GM21390 (cell line): ENCODE results near the gene MYF6.

ENCODE experiments used
- ATAC-seq: cut with Tn5 transposase; IDR thresholded peaks from one replicate; pipeline ENCODE4 v1.9.1; 2021; ENCODE audit not compliant: unreplicated experiment

MYF6 gene

GRCh38 chr12:80704420-80704819 is 3.0 kb upstream of the MYF6 start:
- ATAC-seq: no peak

GRCh38 chr12:80707830-80708258 is 410 bp downstream of the MYF6 start:
- ATAC-seq: no peak

GRCh38 chr12:80708259-80708974 is 983 bp downstream of the MYF6 start:
- no peak for ATAC-seq

GRCh38 chr12:80708975-80709328 is 1.5 kb downstream of the MYF6 start:
- no peak for ATAC-seq

- peak; percentile 66 for ATAC-seq
Measured at GRCh38 chr12:80709811-80710726, 2.6 kb downstream of the MYF6 start.

- peak; percentile 36 for ATAC-seq
Measured at GRCh38 chr12:80710727-80711449, 3.5 kb downstream of the MYF6 start.

- no peak for ATAC-seq
Measured at GRCh38 chr12:80711866-80712265, 4.4 kb downstream of the MYF6 start.

- ATAC-seq: no peak
Measured at GRCh38 chr12:80712866-80713265, 5.4 kb downstream of the MYF6 start.

- ATAC-seq: no peak
Measured at GRCh38 chr12:80713419-80713818, 6.0 kb downstream of the MYF6 start.

- no peak for ATAC-seq
Measured at GRCh38 chr12:80714055-80714454, 6.6 kb downstream of the MYF6 start.

GRCh38 chr12:80714846-80715245 is 7.4 kb downstream of the MYF6 start:
- ATAC-seq: no peak

- no peak for ATAC-seq
Measured at GRCh38 chr12:80715713-80716249, 8.3 kb downstream of the MYF6 start.

- no peak for ATAC-seq
Measured at GRCh38 chr12:80716696-80717469, 9.4 kb downstream of the MYF6 start, which contains the start of gene MYF5. TSS of gene MYF5 (plus strand) at chr12:80716912. CDS start at chr12:80717064, 152 bp downstream.

- ATAC-seq: no peak
Measured at GRCh38 chr12:80717856-80718255, 10.4 kb downstream of the MYF6 start.

GRCh38 chr12:80720516-80720915 is 13.1 kb downstream of the MYF6 start:
- ATAC-seq: no peak

GRCh38 chr12:80721326-80721725 is 13.9 kb downstream of the MYF6 start:
- no peak for ATAC-seq

GRCh38 chr12:80745851-80746505 is 38.5 kb downstream of the MYF6 start:
- ATAC-seq: no peak

GRCh38 chr12:80747800-80748199 is 40.4 kb downstream of the MYF6 start:
- no peak for ATAC-seq

- ATAC-seq: no peak
Measured at GRCh38 chr12:80749456-80749855, 42.0 kb downstream of the MYF6 start.

GRCh38 chr12:80752464-80752863 is 45.0 kb downstream of the MYF6 start:
- no peak for ATAC-seq
